ENCODE data around the gene MCF2L2. TPM values are rescaled to one million over a fixed set of nuclear protein-coding genes. Genes with fewer than 3 reads are reported as not detected.
A peak's percentile ranks its signal among the peaks of the same experiment; 100 is the strongest.
"Not testable (repeated sequence)": the region's sequence is repeated elsewhere in the genome, so short reads cannot be mapped to it uniquely, and the experiment has no call there.

The MCF2L2 gene
- total RNA-seq, 4 donors from 2014 or later, result 0.59 to 4.1 (median 1.7) TPM

DNA sequence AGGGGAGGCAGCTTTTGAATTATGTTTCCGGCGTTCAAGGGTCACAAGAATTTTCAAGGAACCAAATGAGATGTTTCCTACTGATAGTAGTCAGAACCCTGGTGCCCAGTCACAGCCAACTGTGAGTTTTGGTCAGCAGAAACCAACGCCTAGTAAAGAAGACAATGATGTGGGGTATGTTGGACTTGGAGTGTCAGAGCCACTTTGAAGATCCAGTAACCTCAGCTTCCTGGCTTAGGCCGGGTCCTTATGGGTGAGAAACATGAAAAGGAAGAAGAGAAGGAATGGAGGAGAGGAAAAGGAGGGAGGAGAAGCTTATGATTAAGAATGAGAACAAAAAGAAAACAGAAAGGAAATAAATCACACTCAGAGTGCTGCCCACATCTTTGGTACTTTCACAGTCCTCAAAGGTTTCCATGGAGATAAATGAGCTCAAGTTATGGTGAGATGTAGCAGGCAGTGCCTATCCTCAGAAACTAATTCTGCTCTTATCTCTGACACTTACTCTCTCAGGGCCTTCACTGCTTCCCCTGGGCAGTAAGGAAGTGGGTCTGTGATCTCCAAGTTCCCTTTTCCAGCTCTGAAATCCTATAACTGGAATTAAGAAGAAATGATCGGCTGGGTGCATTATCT, 2.0 kb upstream of the MCF2L2 start:
- H3K36me3 ChIP-seq, result no peaks in the 10 kb centered on the region
- intact Hi-C loops (cut with DNase I; ENCODE audit: low total_unique reads), result no loop called here
- no peak overlapping the region for H3K4me3 ChIP-seq
- H3K4me1 ChIP-seq, result no peaks in the 10 kb centered on the region
- H3K9me3 ChIP-seq, result no peaks in the 10 kb centered on the region
- no peaks in the 10 kb centered on the region for H3K27me3 ChIP-seq
- TF ChIP-seq POLR2A (IDR thresholded peaks at IDR 0.05) (no peak), CTCF (IDR thresholded peaks at IDR 0.05) (no peak)
- no peak for DNase-seq
- H3K27ac ChIP-seq, result no peak overlapping the region

DNA sequence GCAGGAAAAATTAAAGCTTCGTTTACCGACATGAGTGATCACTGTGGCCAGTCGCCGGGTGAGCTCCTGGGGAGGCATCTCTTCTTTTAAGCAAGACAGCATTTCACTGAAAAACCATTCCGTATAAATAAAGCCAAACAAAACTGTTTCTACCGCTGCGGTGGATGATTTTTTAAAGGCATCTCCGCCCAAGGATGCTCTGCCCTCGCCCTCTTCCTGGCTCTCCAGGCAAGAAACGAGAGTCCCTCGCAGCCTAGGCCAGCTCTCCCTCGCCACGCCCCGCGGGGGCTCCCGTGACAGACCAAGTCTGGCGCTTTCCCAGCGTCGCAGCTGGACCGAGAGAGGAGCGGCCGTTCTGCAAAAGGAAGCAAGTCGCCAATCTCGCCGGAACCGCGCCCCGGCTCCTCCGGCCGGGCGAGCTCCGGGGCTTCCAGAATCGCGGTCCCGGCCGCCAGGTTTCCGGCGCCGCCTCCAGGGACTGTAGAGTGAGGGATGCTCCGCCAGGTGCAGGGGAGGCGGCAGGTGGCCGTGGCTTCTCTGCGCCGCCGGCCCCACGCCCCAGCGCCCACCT, 458 bp downstream of the MCF2L2 start:
- Histone ChIP-seq H3K27ac (no peak overlapping the region), H3K27me3 (no peaks in the 10 kb centered on the region)
- peak; percentile 23 to 48 for DNase-seq

GRCh38 chr3:183427196-183427875, 1.1 kb downstream of the MCF2L2 start:
- Histone ChIP-seq H3K36me3 (no peaks in the 10 kb centered on the region), H3K27ac (no peak overlapping the region), H3K9me3 (no peaks in the 10 kb centered on the region), H3K4me1 (no peaks in the 10 kb centered on the region), H3K27me3 (no peaks in the 10 kb centered on the region), H3K4me3 (peak overlapping the region; percentile 36 to 46)
- TF ChIP-seq CTCF (IDR thresholded peaks at IDR 0.05) (no peak), POLR2A (IDR thresholded peaks at IDR 0.05) (no peak)
- intact Hi-C loops (cut with DNase I; ENCODE audit: low total_unique reads), result no loop called here
- no peak for DNase-seq

More for the DNA sequence above, 458 bp downstream of the MCF2L2 start:
- intact Hi-C loops (cut with DNase I; ENCODE audit: low total_unique reads), result no loop called here
- no peaks in the 10 kb centered on the region for H3K9me3 ChIP-seq
- no peaks in the 10 kb centered on the region for H3K4me1 ChIP-seq
- H3K4me3 ChIP-seq, result peak overlapping the region; percentile 36 to 46
- no peaks in the 10 kb centered on the region for H3K36me3 ChIP-seq
- TF ChIP-seq POLR2A (IDR thresholded peaks at IDR 0.05) (no peak), CTCF (IDR thresholded peaks at IDR 0.05) (no peak)

DNA sequence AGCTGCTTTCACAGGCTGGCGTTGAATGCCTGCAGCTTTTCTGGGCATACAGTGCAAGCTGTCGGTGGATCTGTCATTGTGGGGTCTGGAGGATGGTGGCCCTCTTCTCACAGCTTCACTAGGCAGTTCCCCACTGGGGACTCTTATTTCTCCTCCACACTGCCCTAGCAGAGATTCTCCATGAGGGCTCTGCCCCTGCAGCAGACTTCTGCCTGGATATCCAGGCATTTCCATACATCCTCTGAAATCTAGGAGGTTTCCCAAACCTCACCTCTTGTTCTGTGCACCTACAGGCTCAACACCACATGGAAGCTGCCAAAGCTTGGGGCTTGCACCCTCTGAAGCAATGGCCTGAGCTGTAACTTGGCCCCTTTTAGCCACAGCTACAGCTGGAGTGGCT, 9.6 kb downstream of the MCF2L2 start:
- DNase-seq; H3K36me3 ChIP-seq; H3K27ac ChIP-seq; H3K9me3 ChIP-seq; H3K27me3 ChIP-seq; H3K4me3 ChIP-seq; H3K4me1 ChIP-seq; intact Hi-C loops (cut with DNase I; ENCODE audit: low total_unique reads): not testable (repeated sequence)

GRCh38 chr3:183411216-183411922, 17.1 kb downstream of the MCF2L2 start:
- TF ChIP-seq POLR2A (IDR thresholded peaks at IDR 0.05), result no peak
- TF ChIP-seq CTCF (IDR thresholded peaks at IDR 0.05), result no peak
- H3K27me3 ChIP-seq, result no peaks in the 10 kb centered on the region
- no peak overlapping the region for H3K4me3 ChIP-seq
- no peaks in the 10 kb centered on the region for H3K4me1 ChIP-seq
- intact Hi-C loops (cut with DNase I; ENCODE audit: low total_unique reads), result no loop called here
- no peaks in the 10 kb centered on the region for H3K36me3 ChIP-seq
- H3K9me3 ChIP-seq, result no peaks in the 10 kb centered on the region
- no peak for DNase-seq
- no peak overlapping the region for H3K27ac ChIP-seq

All from uterus (tissue), 4 donors.